ENCODE results near the gene VAMP8.

GRCh38 chr2:85628658-85629057 is 51.3 kb downstream of the VAMP8 start:
- no peak for TF ChIP-seq CTCF (IDR thresholded peaks at IDR 0.05)
- no peak for TF ChIP-seq POLR2A (IDR thresholded peaks at IDR 0.05)
